Neural progenitor cell (in vitro differentiated cells): Measurements from ENCODE around the gene INHBB.

Experiments used
- CTCF ChIP-seq: fragments of 200-600 bp; sonication (generic); IDR thresholded peaks from 2 replicates; pipeline ENCODE4 v1.5.1; 2017; ENCODE audit warnings: antibody characterized with exemption, mild to moderate bottlenecking
- EZH2 ChIP-seq: fragments of 200-600 bp; sonication (generic); IDR thresholded peaks from 2 replicates; pipeline ENCODE4 v1.6.1; 2017; ENCODE audit warnings: antibody characterized with exemption, mild to moderate bottlenecking, moderate library complexity

DNA sequence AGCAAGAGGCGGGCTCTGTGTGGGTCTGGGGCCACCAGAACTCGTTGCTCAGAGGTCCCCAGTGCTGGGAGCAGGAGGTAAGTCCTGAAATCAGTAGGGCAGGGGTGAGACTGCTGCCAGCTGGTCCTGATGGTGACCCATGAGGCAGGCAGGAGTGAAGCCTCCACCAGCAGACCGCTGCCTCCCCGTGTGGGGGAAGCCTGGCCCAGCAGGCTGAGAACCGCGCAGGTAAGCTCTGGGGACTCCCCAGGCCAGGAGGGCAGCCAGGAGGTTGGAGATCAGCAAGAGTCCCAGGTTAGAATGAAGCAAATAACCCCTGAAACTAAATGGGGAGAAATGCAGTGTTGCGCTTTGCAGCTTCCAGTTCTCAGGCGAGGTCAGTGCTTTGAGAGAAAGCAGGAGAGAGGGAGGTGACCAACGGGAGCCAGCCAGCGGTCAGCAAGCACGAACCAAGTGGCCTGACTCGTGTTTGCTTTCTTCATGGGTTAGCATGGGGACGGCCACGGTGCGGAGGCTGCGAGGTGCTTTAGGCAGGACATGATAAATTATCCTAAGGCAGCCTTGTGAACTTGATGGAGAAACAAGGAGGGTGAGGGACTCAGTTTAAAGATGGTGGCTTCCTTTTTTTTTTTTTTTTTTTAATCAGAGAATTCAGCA lies 26.2 kb downstream of the INHBB start:
- TF ChIP-seq CTCF (no peak), EZH2 (no peak)
